DMS 273 (cell line): ENCODE data around the gene LCN2.

Experiments used
- DNase-seq: peaks from one replicate; lab custom pipeline; 2025; ENCODE audit not compliant: unreplicated experiment; lab: John Stamatoyannopoulos, UW

The LCN2 gene

GRCh38 chr9:128146591-128147120 lies 2.6 kb upstream of the LCN2 start:
- no peak for DNase-seq

GRCh38 chr9:128148509-128149000 lies 698 bp upstream of the LCN2 start:
- no peak for DNase-seq

GRCh38 chr9:128149951-128150593 lies 819 bp downstream of the LCN2 start:
- DNase-seq: no peak

- peak; percentile 65 for DNase-seq
Measured at GRCh38 chr9:128150594-128151308, 1.5 kb downstream of the LCN2 start.

- no peak for DNase-seq
Measured at GRCh38 chr9:128151309-128152132, 2.3 kb downstream of the LCN2 start.

GRCh38 chr9:128152133-128153059 lies 3.1 kb downstream of the LCN2 start:
- DNase-seq: no peak

- no peak for DNase-seq
Measured at GRCh38 chr9:128153060-128153946, 4.0 kb downstream of the LCN2 start.

DNA sequence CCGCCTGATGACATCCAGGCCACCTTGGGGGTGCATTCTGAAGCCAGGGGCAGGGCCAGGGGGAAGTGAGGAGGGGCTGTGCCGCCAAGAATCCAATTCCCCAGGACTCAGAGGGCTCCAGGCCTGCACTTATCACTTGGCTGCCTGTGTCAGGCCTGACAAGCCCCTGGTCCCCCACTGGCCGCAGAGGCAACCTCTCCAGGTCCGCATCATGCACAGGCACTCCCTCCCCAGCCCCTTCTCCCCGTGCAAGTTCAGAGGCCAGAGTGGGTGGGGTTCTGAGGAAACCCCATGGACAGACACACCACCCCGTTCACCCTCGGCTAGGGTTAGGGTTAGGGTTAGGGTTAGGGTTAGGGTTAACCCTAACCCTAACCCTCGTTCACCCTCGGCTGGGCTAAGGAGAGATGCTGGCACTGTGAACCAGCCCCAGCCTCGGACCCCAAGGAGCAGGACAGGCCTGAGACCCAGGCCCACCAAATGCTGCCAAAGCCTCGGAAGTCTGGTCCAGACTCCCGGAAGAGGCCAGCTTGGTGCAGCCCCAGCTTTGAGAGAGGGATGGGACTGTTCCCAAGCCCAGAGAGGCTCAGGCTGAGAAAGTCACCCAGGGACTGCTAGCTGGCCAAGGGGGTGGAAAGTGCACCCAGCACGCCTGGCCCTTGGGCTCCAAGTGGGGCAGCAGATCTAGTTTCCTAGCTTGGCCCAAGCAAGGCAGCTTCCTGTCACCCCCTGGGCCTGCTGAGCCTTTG lies 4.9 kb downstream of the LCN2 start:
- DNase-seq: no peak

GRCh38 chr9:128155736-128156500 lies 6.7 kb downstream of the LCN2 start:
- no peak for DNase-seq

GRCh38 chr9:128159522-128159783 lies 10.2 kb downstream of the LCN2 start:
- DNase-seq: no peak

DNA sequence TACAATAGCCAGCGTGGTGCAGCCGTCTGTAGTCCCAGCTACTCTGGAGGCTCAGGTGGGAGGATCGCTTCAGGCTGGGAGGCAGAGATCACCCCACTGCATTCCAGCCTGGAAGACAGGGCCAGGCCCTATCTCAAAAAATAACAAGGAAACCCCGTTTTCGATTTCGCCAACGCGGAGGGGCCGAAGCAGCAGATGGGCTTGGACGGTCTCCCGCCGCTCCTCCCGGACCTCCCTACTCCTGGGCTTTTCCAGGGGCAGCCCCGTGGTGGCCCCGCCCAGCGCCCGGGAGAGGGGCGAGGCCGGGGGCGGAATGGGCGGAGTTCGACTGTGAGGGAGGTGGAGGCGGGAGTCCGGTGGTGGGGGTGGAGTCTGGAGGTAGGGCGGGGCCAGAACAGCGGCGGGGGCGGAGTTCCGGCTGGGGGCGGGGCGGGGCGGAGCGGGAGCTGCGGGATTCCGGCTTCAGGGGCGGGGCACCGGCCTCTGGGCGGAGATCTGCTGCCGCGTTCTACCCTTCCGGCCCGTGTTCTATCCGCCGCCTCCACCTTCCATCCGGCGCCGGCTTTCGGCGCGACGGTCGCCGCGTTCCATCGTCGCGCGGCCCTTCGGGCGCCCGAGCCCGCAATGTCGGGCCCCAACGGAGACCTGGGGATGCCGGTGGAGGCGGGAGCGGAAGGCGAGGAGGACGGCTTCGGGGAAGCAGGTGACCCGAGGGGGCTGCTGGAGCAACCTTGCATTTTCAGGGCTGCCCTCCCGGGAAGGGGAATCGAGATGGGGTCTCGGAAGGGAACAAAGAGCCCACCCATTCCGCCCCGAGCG lies 10.7 kb downstream of the LCN2 start, which contains the start of gene BBLN:
TSS of gene BBLN (plus strand) at position 482 of the 819 bp plus-strand sequence. CDS start at position 625, 143 bp downstream.
- peak; percentile 97 for DNase-seq

- DNase-seq: peak; percentile 64
Measured at GRCh38 chr9:128160603-128160987, 11.3 kb downstream of the LCN2 start.

DNA sequence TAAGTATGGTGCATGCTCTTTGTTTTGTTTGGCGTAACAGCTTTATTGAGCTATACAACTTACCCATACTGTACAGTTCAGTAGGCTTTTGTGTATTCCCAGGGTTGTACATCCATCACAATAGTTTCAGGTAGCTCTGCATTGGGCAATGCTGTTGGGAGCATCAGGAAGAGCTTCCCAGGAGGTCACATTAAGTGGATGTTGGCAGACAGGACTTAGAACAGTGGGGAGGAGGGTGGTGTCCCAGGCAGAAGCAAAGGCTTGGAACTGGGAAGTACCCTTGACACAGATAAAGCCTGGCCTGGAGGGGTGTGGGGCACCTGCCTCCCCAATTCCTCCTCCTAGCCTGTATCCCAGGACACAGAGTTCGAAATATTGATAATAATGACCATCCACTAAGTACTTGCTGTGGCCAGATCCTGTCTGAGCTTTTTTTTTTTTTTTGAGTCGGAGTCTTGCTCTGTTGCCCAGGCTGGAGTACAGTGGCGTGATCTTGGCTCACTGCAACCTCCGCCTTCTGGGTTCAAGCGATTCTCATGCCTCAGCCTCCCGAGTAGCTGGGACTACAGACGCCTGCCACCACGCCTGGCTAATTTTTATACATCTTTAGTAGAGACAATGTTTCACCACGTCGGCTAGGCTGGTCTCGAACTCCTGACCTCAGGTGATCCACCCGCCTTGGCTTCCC lies 12.1 kb downstream of the LCN2 start:
- DNase-seq: peak; percentile 23

GRCh38 chr9:128162215-128163026 lies 13.2 kb downstream of the LCN2 start:
- DNase-seq: peak; percentile 32

GRCh38 chr9:128163027-128163515 lies 13.8 kb downstream of the LCN2 start:
- DNase-seq: no peak
